ENCODE data around the gene HMMR.

Gene HMMR

DNA sequence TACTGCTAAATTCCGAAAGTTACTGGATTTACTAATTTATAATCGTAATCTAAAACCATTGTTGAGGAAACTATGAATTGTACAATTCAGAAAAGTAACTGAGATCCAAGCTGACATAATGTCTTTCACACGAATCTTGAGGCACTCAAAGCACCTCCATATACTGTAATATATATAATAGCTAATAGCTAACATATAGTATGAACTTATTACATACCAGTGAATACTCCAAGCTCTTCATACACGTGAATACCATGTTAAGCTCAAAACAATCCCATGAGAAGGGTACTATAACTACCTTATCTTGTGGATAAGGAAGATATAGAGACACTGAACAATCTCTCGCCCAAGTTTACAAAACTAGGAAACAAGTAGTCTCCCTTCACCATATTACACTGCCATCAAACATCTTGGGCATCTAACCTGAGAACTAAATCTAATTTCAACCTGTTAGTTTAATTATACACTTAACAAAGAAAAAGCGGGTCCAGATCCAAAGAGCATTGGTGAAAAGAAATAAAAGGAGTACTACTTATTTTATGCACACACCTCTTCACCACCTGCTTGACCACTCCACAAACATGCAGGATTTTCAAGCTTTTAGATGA, 1.6 kb upstream of the HMMR start:
- DNase-seq (ENCODE audit: insufficient read length, low spot score) (no peak), FAIRE-seq (peak; percentile 23)
- TF ChIP-seq POLR2AphosphoS5 (IDR thresholded peaks at IDR 0.05; ENCODE audit: low read depth, low read length) (no peak), PAX5 (IDR thresholded peaks at IDR 0.05; ENCODE audit: insufficient read depth, low read length, severe bottlenecking) (no peak), SPI1 (IDR thresholded peaks at IDR 0.05; ENCODE audit: low read depth, low read length) (no peak), TAF1 (IDR thresholded peaks at IDR 0.05; ENCODE audit: low read depth, low read length) (no peak), POLR2A (IDR thresholded peaks at IDR 0.05; ENCODE audit: low read depth, low read length) (no peak), POU2F2 (IDR thresholded peaks at IDR 0.05; ENCODE audit: low read depth, low read length) (no peak)

DNA sequence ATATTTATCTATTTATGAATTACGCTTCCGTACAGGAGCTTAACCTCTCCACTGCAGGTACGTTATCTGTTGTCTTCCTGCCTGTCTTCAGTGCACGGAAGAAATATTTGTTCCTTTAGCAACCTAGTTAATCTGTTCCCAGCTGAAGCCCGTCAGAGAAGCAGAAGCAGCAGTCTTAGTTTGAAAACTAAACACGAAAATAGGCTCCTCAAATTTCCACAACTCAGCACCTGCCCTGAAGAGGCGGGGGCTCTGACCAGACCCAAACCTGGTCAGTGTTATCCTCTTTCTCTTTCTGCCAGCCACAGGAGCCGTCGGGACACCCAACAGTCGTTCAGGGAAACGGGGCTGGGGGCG, 992 bp upstream of the HMMR start:
- DNase-seq (ENCODE audit: insufficient read length, low spot score), result no peak
- TF ChIP-seq SPI1 (IDR thresholded peaks at IDR 0.05; ENCODE audit: low read depth, low read length), result no peak
- TF ChIP-seq POLR2A (IDR thresholded peaks at IDR 0.05; ENCODE audit: low read depth, low read length), result no peak
- TF ChIP-seq TAF1 (IDR thresholded peaks at IDR 0.05; ENCODE audit: low read depth, low read length), result no peak
- no peak for TF ChIP-seq PAX5 (IDR thresholded peaks at IDR 0.05; ENCODE audit: insufficient read depth, low read length, severe bottlenecking)
- no peak for TF ChIP-seq POU2F2 (IDR thresholded peaks at IDR 0.05; ENCODE audit: low read depth, low read length)
- TF ChIP-seq POLR2AphosphoS5 (IDR thresholded peaks at IDR 0.05; ENCODE audit: low read depth, low read length), result no peak
- no peak for FAIRE-seq

DNA sequence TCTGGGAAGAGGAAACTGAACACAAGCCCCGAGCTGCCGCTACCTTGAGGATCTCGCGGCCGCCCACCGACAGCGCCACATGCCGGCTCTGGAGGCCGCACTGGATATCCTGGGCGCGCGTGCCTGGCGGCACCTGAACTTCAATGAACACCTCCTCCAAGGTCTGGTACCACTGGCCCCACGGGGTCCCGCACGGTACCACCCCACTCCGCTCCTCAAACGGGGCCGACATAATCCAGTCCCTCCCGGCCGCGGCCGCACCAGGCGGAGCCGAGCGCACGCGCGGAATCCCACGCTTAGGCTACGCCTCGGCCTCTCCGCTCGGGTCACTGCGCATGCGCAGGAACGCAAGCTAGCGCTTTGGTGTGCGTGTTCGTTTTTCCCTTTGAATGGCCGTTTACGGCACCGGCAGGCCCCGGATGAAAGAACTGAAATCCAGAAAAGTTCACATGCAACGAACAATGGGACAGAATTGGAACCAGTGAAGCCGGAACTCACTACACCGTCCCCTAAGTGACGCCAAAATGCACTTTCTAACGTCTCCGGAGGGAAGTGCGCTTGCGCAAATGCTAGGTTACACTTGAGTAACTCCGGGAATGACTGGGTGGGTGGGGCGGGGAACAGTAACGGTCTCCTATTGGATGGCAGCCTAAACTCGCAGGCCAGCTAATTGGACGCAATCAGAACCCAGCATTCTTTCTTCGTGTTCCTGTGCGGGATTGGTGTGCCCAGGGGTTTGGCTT, 442 bp upstream of the HMMR start, which contains the start of gene NUDCD2:
TSS of gene NUDCD2 (minus strand) at position 284 of the 743 bp plus-strand sequence. CDS start at position 232, 52 bp downstream.
- FAIRE-seq, result peak; percentile 99
- TF ChIP-seq PAX5 (IDR thresholded peaks at IDR 0.05; ENCODE audit: insufficient read depth, low read length, severe bottlenecking) (peak; percentile 81), POLR2AphosphoS5 (IDR thresholded peaks at IDR 0.05; ENCODE audit: low read depth, low read length) (peak; percentile 95), POU2F2 (IDR thresholded peaks at IDR 0.05; ENCODE audit: low read depth, low read length) (0 out of 2 replicates have a peak, but pooled peaks have one; percentile 11), SPI1 (IDR thresholded peaks at IDR 0.05; ENCODE audit: low read depth, low read length) (peak; percentile 33; the same call in 1 of the 2 replicates), TAF1 (IDR thresholded peaks at IDR 0.05; ENCODE audit: low read depth, low read length) (peak; percentile 67), POLR2A (IDR thresholded peaks at IDR 0.05; ENCODE audit: low read depth, low read length) (peak; percentile 95)
- peak; percentile 48 for DNase-seq (ENCODE audit: insufficient read length, low spot score)

DNA sequence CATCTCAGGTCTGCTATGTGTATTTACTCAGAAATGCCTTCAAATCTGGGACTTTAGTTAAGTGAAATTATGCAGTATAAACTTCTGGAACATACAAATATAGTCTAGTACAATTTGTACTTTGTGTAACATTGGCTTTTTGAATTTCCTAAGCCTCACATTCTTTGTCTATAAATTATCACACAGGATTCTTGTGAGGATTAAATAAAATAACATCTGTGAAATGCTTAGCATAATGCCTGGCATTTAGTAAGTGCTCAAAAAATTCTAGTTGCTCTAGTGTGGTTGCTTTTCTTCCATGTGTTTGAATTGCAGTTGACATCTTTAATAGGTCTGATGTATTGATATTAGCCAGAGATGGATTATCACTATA, 2.6 kb downstream of the HMMR start:
- FAIRE-seq (no peak), DNase-seq (ENCODE audit: insufficient read length, low spot score) (no peak)
- TF ChIP-seq POU2F2 (IDR thresholded peaks at IDR 0.05; ENCODE audit: low read depth, low read length), result no peak
- no peak for TF ChIP-seq TAF1 (IDR thresholded peaks at IDR 0.05; ENCODE audit: low read depth, low read length)
- no peak for TF ChIP-seq POLR2A (IDR thresholded peaks at IDR 0.05; ENCODE audit: low read depth, low read length)
- no peak for TF ChIP-seq SPI1 (IDR thresholded peaks at IDR 0.05; ENCODE audit: low read depth, low read length)
- TF ChIP-seq POLR2AphosphoS5 (IDR thresholded peaks at IDR 0.05; ENCODE audit: low read depth, low read length), result no peak
- TF ChIP-seq PAX5 (IDR thresholded peaks at IDR 0.05; ENCODE audit: insufficient read depth, low read length, severe bottlenecking), result no peak

DNA sequence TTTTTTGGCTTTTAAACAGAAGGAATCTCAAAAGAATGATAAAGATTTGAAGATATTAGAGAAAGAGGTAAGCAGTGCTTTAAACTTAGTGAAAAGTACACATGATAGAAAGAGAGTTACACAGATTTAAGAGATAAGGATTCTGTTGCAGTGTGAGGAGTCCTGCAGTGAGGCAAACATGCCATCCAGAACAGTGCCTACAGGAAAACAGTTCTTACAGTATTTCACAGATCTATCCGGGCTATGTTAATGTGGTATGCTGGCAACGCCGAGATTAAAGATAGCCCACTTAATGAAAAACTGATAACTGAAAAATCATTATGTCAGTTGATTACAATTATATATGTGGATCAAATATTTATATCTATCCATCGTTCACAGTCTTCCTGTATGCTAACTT, 7.2 kb downstream of the HMMR start:
- TF ChIP-seq POLR2AphosphoS5 (IDR thresholded peaks at IDR 0.05; ENCODE audit: low read depth, low read length) (no peak), TAF1 (IDR thresholded peaks at IDR 0.05; ENCODE audit: low read depth, low read length) (no peak), POU2F2 (IDR thresholded peaks at IDR 0.05; ENCODE audit: low read depth, low read length) (no peak)
- DNase-seq (ENCODE audit: insufficient read length, low spot score) (no peak), FAIRE-seq (no peak)

DNA sequence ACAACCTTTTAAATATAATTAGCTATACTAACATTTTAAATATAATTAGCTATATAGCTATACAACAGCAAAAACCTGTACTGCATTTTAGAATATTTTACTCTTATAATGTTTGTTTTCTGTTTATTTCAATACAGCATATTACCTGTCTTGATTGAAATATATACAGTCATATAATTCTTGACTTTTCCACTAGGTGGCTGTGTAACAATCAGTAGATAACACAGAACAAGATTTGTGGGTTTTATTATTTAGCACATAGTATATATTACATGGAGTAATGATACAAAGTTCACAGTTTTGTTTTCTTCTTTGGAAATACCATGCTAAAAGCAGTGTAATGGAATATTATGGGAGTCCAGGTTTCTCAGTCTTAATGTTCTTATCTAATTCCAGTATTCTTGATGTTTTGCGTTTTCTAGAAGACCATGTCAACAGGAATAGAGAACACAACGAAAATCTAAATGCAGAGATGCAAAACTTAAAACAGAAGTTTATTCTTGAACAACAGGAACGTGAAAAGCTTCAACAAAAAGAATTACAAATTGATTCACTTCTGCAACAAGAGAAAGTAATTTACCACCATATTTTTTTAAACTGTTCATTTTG, 13.3 kb downstream of the HMMR start:
- FAIRE-seq, result no peak
- no peak for DNase-seq (ENCODE audit: insufficient read length, low spot score)
- TF ChIP-seq POLR2AphosphoS5 (IDR thresholded peaks at IDR 0.05; ENCODE audit: low read depth, low read length) (no peak), POU2F2 (IDR thresholded peaks at IDR 0.05; ENCODE audit: low read depth, low read length) (no peak), SPI1 (IDR thresholded peaks at IDR 0.05; ENCODE audit: low read depth, low read length) (no peak), POLR2A (IDR thresholded peaks at IDR 0.05; ENCODE audit: low read depth, low read length) (no peak), TAF1 (IDR thresholded peaks at IDR 0.05; ENCODE audit: low read depth, low read length) (no peak), PAX5 (IDR thresholded peaks at IDR 0.05; ENCODE audit: insufficient read depth, low read length, severe bottlenecking) (no peak)

DNA sequence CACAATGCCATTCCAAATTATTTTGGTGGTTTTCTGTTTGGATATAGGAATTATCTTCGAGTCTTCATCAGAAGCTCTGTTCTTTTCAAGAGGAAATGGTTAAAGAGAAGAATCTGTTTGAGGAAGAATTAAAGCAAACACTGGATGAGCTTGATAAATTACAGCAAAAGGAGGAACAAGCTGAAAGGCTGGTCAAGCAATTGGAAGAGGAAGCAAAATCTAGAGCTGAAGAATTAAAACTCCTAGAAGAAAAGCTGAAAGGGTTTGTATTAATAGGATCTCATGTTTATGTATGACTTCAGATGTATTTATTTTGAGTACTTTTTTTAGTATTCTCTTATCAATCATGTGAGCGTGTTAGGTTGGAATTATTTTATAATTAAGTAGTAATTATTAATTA, 15.0 kb downstream of the HMMR start:
- DNase-seq (ENCODE audit: insufficient read length, low spot score) (no peak), FAIRE-seq (no peak)
- TF ChIP-seq POU2F2 (IDR thresholded peaks at IDR 0.05; ENCODE audit: low read depth, low read length) (no peak), POLR2AphosphoS5 (IDR thresholded peaks at IDR 0.05; ENCODE audit: low read depth, low read length) (no peak), PAX5 (IDR thresholded peaks at IDR 0.05; ENCODE audit: insufficient read depth, low read length, severe bottlenecking) (no peak), TAF1 (IDR thresholded peaks at IDR 0.05; ENCODE audit: low read depth, low read length) (no peak), SPI1 (IDR thresholded peaks at IDR 0.05; ENCODE audit: low read depth, low read length) (no peak), POLR2A (IDR thresholded peaks at IDR 0.05; ENCODE audit: low read depth, low read length) (no peak)

DNA sequence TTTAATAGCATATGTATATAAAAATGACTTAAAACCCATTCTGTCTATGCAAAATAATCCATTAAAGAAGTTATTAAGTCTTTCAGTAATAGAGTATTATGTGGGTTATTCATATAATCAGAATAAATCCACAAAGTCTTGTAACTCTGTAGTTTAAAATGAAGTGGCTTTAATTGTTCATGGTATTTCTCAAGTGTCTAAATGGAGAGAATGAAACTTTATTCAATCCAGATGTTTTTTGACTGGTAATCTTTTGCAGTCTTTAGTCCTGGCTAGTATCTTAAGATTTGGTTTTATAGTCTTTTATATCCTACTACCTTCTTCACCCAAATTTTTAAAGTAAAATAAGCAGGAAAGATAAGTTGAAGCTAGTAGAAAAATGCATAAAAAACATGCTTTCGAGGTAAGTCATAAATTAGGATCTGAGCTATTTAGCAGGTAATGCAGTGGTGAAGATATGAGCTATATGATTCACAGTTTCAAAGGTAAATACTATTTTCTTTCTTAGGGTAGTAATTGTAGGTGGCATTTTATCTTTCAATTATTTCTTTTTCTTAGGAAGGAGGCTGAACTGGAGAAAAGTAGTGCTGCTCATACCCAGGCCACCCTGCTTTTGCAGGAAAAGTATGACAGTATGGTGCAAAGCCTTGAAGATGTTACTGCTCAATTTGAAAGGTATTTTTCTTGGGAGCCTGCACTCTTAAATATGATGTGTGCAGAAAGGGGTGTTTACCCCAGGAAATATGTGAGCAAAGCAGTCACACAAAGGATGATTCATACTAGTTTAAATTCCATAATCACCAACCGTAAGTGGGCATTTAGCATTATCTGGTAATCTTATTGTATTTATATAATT, 17.9 kb downstream of the HMMR start:
- FAIRE-seq (no peak), DNase-seq (ENCODE audit: insufficient read length, low spot score) (no peak)
- TF ChIP-seq POLR2AphosphoS5 (IDR thresholded peaks at IDR 0.05; ENCODE audit: low read depth, low read length) (no peak), PAX5 (IDR thresholded peaks at IDR 0.05; ENCODE audit: insufficient read depth, low read length, severe bottlenecking) (no peak), POU2F2 (IDR thresholded peaks at IDR 0.05; ENCODE audit: low read depth, low read length) (no peak)

DNA sequence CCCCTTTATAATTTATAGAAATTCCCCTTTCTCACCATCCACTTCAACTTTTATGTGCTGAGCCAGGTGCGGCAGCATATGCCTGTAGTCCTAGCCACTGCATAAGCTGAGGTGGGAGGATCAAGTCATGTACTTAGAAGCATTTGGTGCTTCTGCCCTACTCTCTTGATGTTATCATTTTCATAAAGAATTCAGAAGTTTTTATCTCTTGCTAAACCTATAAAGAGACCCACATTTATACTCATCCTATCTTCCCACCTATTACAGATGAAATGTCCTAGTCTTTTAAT, 18.5 kb downstream of the HMMR start:
- DNase-seq (ENCODE audit: insufficient read length, low spot score) (no peak), FAIRE-seq (no peak)
- TF ChIP-seq POU2F2 (IDR thresholded peaks at IDR 0.05; ENCODE audit: low read depth, low read length) (no peak), PAX5 (IDR thresholded peaks at IDR 0.05; ENCODE audit: insufficient read depth, low read length, severe bottlenecking) (no peak), SPI1 (IDR thresholded peaks at IDR 0.05; ENCODE audit: low read depth, low read length) (no peak), POLR2AphosphoS5 (IDR thresholded peaks at IDR 0.05; ENCODE audit: low read depth, low read length) (no peak), TAF1 (IDR thresholded peaks at IDR 0.05; ENCODE audit: low read depth, low read length) (no peak), POLR2A (IDR thresholded peaks at IDR 0.05; ENCODE audit: low read depth, low read length) (no peak)

Data from GM12891 (cell line).